ENCODE measurements around the gene DLG5. TPM values are rescaled to one million over a fixed set of nuclear protein-coding genes. Genes with fewer than 3 reads are reported as not detected.

DLG5 gene
- total and polyA plus RNA-seq, 10 of the 15 experiments (the other 5 are each of a cell fraction or from before 2014, with no cell fraction given) = 0.18 to 6.6 (median 2.7) TPM

- ChIA-PET CTCF (no interaction called here), RAD21 (ENCODE audit: unreplicated experiment) (no interaction called here), POLR2A (no interaction called here), SMC1A (ENCODE audit: uncharacterized antibody, unreplicated experiment) (no interaction called here)
- Histone ChIP-seq H2AFZ (ENCODE audit: control insufficient read depth, low read depth, low read length) (no peak overlapping the region), H4K20me1 (ENCODE audit: control insufficient read depth, insufficient read depth) (no peaks in the 10 kb centered on the region), H3K4me2 (ENCODE audit: control insufficient read depth, insufficient read depth) (no peak overlapping the region), H3K79me2 (ENCODE audit: control insufficient read depth, insufficient read depth, low read length) (no peaks in the 10 kb centered on the region), H3K27ac (ENCODE audit: control insufficient read depth, insufficient read depth) (no peak overlapping the region), H3K4me3 (no peak overlapping the region), H3K9me3 (replicated peaks; ENCODE audit: control insufficient read depth, insufficient read depth, low read length) (no peaks in the 10 kb centered on the region; the same call in 2 of the 3 replicates), H3K27me3 (replicated peaks in 1 of 2; ENCODE audit: control insufficient read depth in 2 of 2, insufficient read depth in 2 of 2, low read length in 1 of 2) (no peaks in the 10 kb centered on the region), H3K36me3 (ENCODE audit: control insufficient read depth in 2 of 2, insufficient read depth in 2 of 2, low read length in 1 of 2) (no peaks in the 10 kb centered on the region), H3K4me1 (ENCODE audit: control insufficient read depth, insufficient read depth, low read length) (no peaks in the 10 kb centered on the region), H3K9ac (ENCODE audit: control insufficient read depth, insufficient read depth, low read length) (no peak overlapping the region)
- DNase-seq (ENCODE audit: low read depth, low spot score) = no peak
- no peak for ATAC-seq
- TF ChIP-seq ESRRA (IDR thresholded peaks at IDR 0.05; ENCODE audit: low read length) = no peak
- TF ChIP-seq BMI1 (IDR thresholded peaks at IDR 0.05; ENCODE audit: borderline replicate concordance) = no peak
- TF ChIP-seq ZNF217 (IDR thresholded peaks at IDR 0.05) = no peak
- TF ChIP-seq EED (IDR thresholded peaks at IDR 0.05; ENCODE audit: low read depth) = no peak
- TF ChIP-seq CHD1 (IDR thresholded peaks at IDR 0.05; ENCODE audit: low read depth, low read length) = no peak
- no peak for TF ChIP-seq CEBPB (IDR thresholded peaks at IDR 0.05; ENCODE audit: borderline replicate concordance in 1 of 2, low read depth in 2 of 2, low read length in 2 of 2)
- TF ChIP-seq TCF12 (IDR thresholded peaks at IDR 0.05; ENCODE audit: low read depth, low read length) = no peak
- TF ChIP-seq IRF3 (IDR thresholded peaks at IDR 0.05) = no peak
- TF ChIP-seq KDM1A (IDR thresholded peaks at IDR 0.05; ENCODE audit: borderline replicate concordance) = no peak
- TF ChIP-seq YY1 (IDR thresholded peaks at IDR 0.05; ENCODE audit: low read depth, low read length) = no peak
- BruUV-seq (replicated peaks) = no TSS peak
- no peak for FAIRE-seq
- in situ Hi-C loops (cut with MboI) (no loop called here), intact Hi-C loops (cut with micrococcal nuclease; ENCODE audit: unreplicated experiment) (no loop called here)
- WGBS (ENCODE audit: insufficient coverage, insufficient replicate concordance, low lambda C conversion rate, missing lambda C conversion rate) = 60% methylated on average over 8 of the region's 8 CpGs
These were observed 33.4 kb upstream of the DLG5 start for GRCh38 chr10:77959887-77960455.
